ENCODE data around the gene CLIP2.
A peak's percentile ranks its signal among the peaks of the same experiment; 100 is the strongest.
"Not testable (repeated sequence)": the region's sequence is repeated elsewhere in the genome, so short reads cannot be mapped to it uniquely, and the experiment has no call there.

Gene CLIP2

GRCh38 chr7:74311305-74311744 is 22.1 kb downstream of the CLIP2 start:
- POLR2A ChIA-PET = no interaction called here
- DNase-seq (ENCODE audit: extremely low spot score) = no peak
- no peak for TF ChIP-seq CTCF (IDR thresholded peaks at IDR 0.05; ENCODE audit: control extremely low read depth, extremely low read depth, low read depth, missing control alignments)
- CTCF ChIA-PET = interaction anchor here (1.3 to 2.5 kb wide), 2 partner anchors 27 to 55 kb away, joined by 3 to 6 read pairs; no protein-coding TSS in a partner anchor

- TF ChIP-seq CTCF (IDR thresholded peaks at IDR 0.05; ENCODE audit: control extremely low read depth, extremely low read depth, low read depth, missing control alignments) = no peak
- ChIA-PET POLR2A (no interaction called here), CTCF (interaction anchor here (0.7 to 1.5 kb wide), 3 partner anchors 19 to 106 kb away, joined by 3 to 4 read pairs (median 3); no protein-coding TSS in a partner anchor)
- no peak for DNase-seq (ENCODE audit: extremely low spot score)
Observed at GRCh38 chr7:74312418-74313028, 23.3 kb downstream of the CLIP2 start.

DNA sequence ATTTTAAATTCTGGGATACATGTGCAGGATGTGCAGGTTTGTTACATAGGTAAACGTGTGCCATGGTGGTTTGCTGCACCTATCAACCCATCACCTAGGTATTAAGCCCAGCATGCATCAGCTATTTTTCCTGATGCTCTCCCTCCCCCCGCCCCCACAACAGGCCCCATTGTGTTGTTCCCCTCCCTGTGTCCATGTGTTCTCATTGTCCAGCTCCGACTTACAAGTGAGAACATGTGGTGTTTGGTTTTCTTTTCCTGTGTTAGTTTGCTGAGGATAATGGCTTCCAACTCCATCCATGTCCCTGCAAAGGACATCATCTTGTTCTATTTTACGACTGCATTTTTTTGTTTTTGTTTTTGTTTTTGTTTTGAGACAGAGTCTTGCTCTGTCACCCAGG is 26.7 kb downstream of the CLIP2 start:
- CTCF ChIA-PET = interaction anchor here (3.5 kb wide), 1 partner anchor 109 kb away, joined by 17 read pairs; no protein-coding TSS in a partner anchor
- DNase-seq (ENCODE audit: extremely low spot score); POLR2A ChIA-PET: not testable (repeated sequence)

DNA sequence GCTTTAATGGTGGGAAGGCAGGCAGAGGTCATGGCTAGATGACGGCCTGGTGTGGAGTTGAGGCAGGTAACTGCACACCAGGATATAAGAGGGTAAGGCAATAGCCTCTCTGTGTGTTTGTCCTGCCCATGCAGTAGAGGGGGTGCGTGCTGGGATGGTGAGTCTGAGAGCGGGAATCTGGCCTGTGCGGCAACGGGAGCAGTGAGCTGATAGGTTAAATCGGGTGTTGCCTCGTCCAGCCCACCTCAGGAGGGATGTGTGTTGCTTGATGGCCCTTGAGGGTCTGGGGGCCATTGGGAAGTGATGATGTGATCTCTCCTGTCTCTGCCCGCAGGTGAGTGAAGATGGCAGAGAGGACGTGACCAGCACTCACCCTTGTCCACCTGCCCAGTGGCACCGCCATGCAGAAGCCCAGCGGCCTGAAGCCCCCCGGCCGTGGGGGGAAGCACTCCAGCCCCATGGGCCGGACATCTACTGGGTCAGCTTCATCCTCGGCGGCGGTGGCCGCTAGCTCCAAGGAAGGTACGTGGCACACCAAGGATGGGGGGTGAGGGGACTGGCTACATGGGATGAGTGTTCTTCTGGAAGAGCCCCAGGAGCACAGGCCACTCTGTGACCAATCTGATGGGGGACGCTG is 28.1 kb downstream of the CLIP2 start:
- DNase-seq (ENCODE audit: extremely low spot score) = no peak
- CTCF ChIA-PET = interaction anchor here (3.5 kb wide), 1 partner anchor 111 kb away, joined by 17 read pairs; no protein-coding TSS in a partner anchor
- POLR2A ChIA-PET = no interaction called here
- no peak for TF ChIP-seq CTCF (IDR thresholded peaks at IDR 0.05; ENCODE audit: control extremely low read depth, extremely low read depth, low read depth, missing control alignments)

DNA sequence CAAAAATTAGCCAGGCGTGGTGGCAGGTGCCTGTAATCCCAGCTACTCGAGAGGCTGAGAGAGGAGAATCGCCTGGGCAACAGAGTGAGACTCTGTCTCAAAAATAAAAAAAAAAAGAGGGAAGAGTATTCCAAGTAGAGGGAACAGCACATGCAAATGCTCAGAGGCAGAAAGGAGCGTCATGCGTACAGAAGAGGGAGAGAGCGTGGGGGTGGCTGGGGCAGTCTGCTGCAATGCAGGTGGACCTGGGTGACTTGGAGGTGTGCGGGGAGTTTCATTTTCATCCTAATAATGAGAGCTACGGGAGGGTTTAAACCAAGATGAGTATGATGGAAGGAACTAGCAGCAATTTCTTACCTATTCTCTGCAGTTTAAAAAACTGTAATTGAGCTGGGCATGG is 28.8 kb downstream of the CLIP2 start:
- TF ChIP-seq CTCF (IDR thresholded peaks at IDR 0.05; ENCODE audit: control extremely low read depth, extremely low read depth, low read depth, missing control alignments) = no peak
- ChIA-PET POLR2A (no interaction called here), CTCF (interaction anchor here (3.5 kb wide), 1 partner anchor 111 kb away, joined by 17 read pairs; no protein-coding TSS in a partner anchor)
- no peak for DNase-seq (ENCODE audit: extremely low spot score)

GRCh38 chr7:74320645-74321221 is 31.5 kb downstream of the CLIP2 start:
- no peak for TF ChIP-seq CTCF (IDR thresholded peaks at IDR 0.05; ENCODE audit: control extremely low read depth, extremely low read depth, low read depth, missing control alignments)
- ChIA-PET POLR2A (no interaction called here), CTCF (interaction anchor here (1.0 kb wide), 1 partner anchor 18 kb away, joined by 3 read pairs; no protein-coding TSS in a partner anchor)
- DNase-seq (ENCODE audit: extremely low spot score) = peak; percentile 41

DNA sequence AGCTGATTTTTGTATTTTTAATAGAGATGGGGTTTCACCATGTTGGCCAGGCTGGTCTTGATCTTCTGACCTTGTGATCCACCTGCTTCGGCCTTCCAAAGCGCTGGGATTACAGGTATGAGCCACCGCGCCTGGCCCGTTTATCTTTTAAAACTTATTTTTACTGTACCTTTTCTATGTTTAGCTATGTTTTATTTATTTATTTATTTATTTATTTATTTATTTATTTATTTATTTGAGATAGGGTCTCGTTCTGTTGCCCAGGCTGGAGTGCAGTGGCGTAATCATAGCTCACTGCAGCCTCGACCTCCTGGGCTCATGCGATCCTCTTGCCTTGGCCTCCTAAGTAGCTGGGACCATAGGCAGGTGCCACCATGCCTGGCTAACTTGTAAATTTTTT is 33.7 kb downstream of the CLIP2 start:
- CTCF ChIA-PET = interaction anchor here (1.2 kb wide), 1 partner anchor 117 kb away, joined by 4 read pairs; no protein-coding TSS in a partner anchor
- DNase-seq (ENCODE audit: extremely low spot score); POLR2A ChIA-PET: not testable (repeated sequence)

Data from GM10248 (cell line).